Calu3 (cell line): ENCODE measurements around the gene ACTG2. TPM values are rescaled to one million over a fixed set of nuclear protein-coding genes. Genes with fewer than 3 reads are reported as not detected.

Experiments used
- BruUV-seq: library from RNA; stranded (reverse); fragments of 400-500 nt; replicated peaks from 2 replicates; lab custom pipeline; 2021; lab: Mats Ljungman, UMichigan
- CTCF ChIA-PET: fragments of 300-600 bp; sonication (Branson Sonifier 250); formaldehyde crosslinking; loops from one replicate; lab custom pipeline; 2022; ENCODE audit warnings: antibody characterized with exemption; lab: Charles Lee
- DNase-seq: peaks from one replicate; pipeline ENCODE4 v3.0.0; 2022
- H3K27ac Mint-ChIP-seq: one replicate; pipeline ENCODE4 v1.8.0; 2022; ENCODE audit warnings: mixed read lengths; ENCODE audit not compliant: unreplicated experiment
- H3K27me3 Mint-ChIP-seq: one replicate; pipeline ENCODE4 v1.8.0; 2022; ENCODE audit warnings: mixed read lengths; ENCODE audit not compliant: unreplicated experiment
- H3K36me3 Mint-ChIP-seq: one replicate; pipeline ENCODE4 v1.8.0; 2022; ENCODE audit warnings: mild to moderate bottlenecking, moderate library complexity, mixed read lengths; ENCODE audit not compliant: insufficient read depth, unreplicated experiment
- H3K4me1 Mint-ChIP-seq: one replicate; pipeline ENCODE4 v1.8.0; 2022; ENCODE audit warnings: mild to moderate bottlenecking, low read depth, mixed read lengths; ENCODE audit not compliant: unreplicated experiment
- H3K4me3 Mint-ChIP-seq: one replicate; pipeline ENCODE4 v1.8.0; 2022; ENCODE audit warnings: mild to moderate bottlenecking, low read depth, moderate library complexity, mixed read lengths; ENCODE audit not compliant: unreplicated experiment
- H3K9me3 Mint-ChIP-seq: one replicate; pipeline ENCODE4 v1.8.0; 2022; ENCODE audit warnings: low read depth, mixed read lengths; ENCODE audit not compliant: unreplicated experiment
- CTCF ChIP-seq: fragments of 200-600 bp; IDR thresholded peaks from one replicate; pipeline ENCODE4 v1.8.0; 2022; ENCODE audit warnings: antibody characterized with exemption; ENCODE audit not compliant: unreplicated experiment
- intact Hi-C: fragments of 100-400 bp; cut with micrococcal nuclease; formaldehyde crosslinking; loops from one replicate; pipeline ENCODE4 v1.10.0; 2022; ENCODE audit not compliant: unreplicated experiment
- total RNA-seq: library from RNA; stranded (reverse); gene quantifications from 2 replicates; pipeline ENCODE4 v1.2.3, GENCODE V29; 2022

Gene ACTG2
- total RNA-seq, 1 experiment from 2014 or later: not detected

- intact Hi-C loops: loop anchor here (1.0 kb wide), 1 partner anchor 57 kb away; no protein-coding TSS in a partner anchor
- Mint-ChIP-seq H3K4me1 (peaks cover 35% of the 10 kb centered on the region), H3K36me3 (peaks cover 39% of the 10 kb centered on the region), H3K27me3 (no peaks in the 10 kb centered on the region), H3K4me3 (peak overlapping the region; percentile 68), H3K9me3 (no peaks in the 10 kb centered on the region), H3K27ac (peak overlapping the region; percentile 82)
- DNase-seq: peak; percentile 84
- CTCF ChIA-PET: interaction anchor here (0.6 to 1.4 kb wide), 3 partner anchors 12 to 61 kb away, joined by 4 to 6 read pairs (median 5); no protein-coding TSS in a partner anchor
- TSS peak; percentile 86 for BruUV-seq
- TF ChIP-seq CTCF: no peak
Measured at GRCh38 chr2:73925853-73926492, 33.2 kb downstream of the ACTG2 start.

- peaks cover 43% of the 10 kb centered on the region for H3K4me1 Mint-ChIP-seq
- CTCF ChIA-PET: interaction anchor here (1.4 kb wide), 1 partner anchor 60 kb away, joined by 5 read pairs; no protein-coding TSS in a partner anchor
- H3K27ac Mint-ChIP-seq: peak within 1 kb of the TSS; percentile 91
- TF ChIP-seq CTCF: no peak
- intact Hi-C loops: loop anchor here (1.0 kb wide), 1 partner anchor 57 kb away; no protein-coding TSS in a partner anchor
- DNase-seq: peak; percentile 96
- BruUV-seq: no TSS peak
- H3K36me3 Mint-ChIP-seq: peaks cover 43% of the 10 kb centered on the region
- H3K4me3 Mint-ChIP-seq: peak within 1 kb of the TSS; percentile 68
- H3K9me3 Mint-ChIP-seq: no peaks in the 10 kb centered on the region
- H3K27me3 Mint-ChIP-seq: no peaks in the 10 kb centered on the region
Measured at GRCh38 chr2:73926493-73927327, 33.9 kb downstream of the ACTG2 start, which contains the start of gene DGUOK. Gene DGUOK, plus strand, starts transcription at chr2:73926880. Its CDS starts 31 bp downstream, at chr2:73926911.

GRCh38 chr2:73927344-73927743 is 34.5 kb downstream of the ACTG2 start:
- BruUV-seq: TSS peak; percentile 82

More at GRCh38 chr2:73927344-73927743, 34.5 kb downstream of the ACTG2 start:
- CTCF ChIA-PET: no interaction called here
- intact Hi-C loops: no loop called here
- DNase-seq: no peak
- TF ChIP-seq CTCF: no peak
- Mint-ChIP-seq H3K4me3 (peak overlapping the region; percentile 68), H3K27me3 (no peaks in the 10 kb centered on the region), H3K27ac (peak overlapping the region; percentile 91), H3K36me3 (peaks cover 48% of the 10 kb centered on the region), H3K4me1 (peaks cover 49% of the 10 kb centered on the region), H3K9me3 (no peaks in the 10 kb centered on the region)
